Neural cell (in vitro differentiated cells): ENCODE results near the gene GNLY. TPM values are rescaled to one million over a fixed set of nuclear protein-coding genes. Genes with fewer than 3 reads are reported as not detected.

Source experiments
- H2AFZ ChIP-seq: fragments of 200-600, 300-800 bp; sonication (generic), shearing (Covaris generic); 2 replicates; pipeline ENCODE4 v1.6.0; 2014; ENCODE audit warnings: low read depth, mild to moderate bottlenecking, antibody characterized with exemption, low read length, moderate library complexity
- H3F3A ChIP-seq: fragments of 200-600 bp; shearing (Covaris generic); 2 replicates; pipeline ENCODE4 v1.6.1; 2016; ENCODE audit warnings: mild to moderate bottlenecking, moderate library complexity, mixed read lengths, antibody characterized with exemption, low read length; ENCODE audit not compliant: insufficient read depth, poor library complexity, severe bottlenecking
- H3K27ac ChIP-seq: fragments of 200-600, 300-800 bp; sonication (generic), shearing (Covaris generic); 2 replicates; pipeline ENCODE4 v1.5.1; 2014; ENCODE audit warnings: mild to moderate bottlenecking, low read length, moderate library complexity
- H3K27me3 ChIP-seq: fragments of 300-800, 200-600 bp; sonication (generic), shearing (Covaris generic); 2 replicates; pipeline ENCODE4 v1.6.0; 2014; ENCODE audit warnings: mild to moderate bottlenecking, low read depth, low read length, moderate library complexity; ENCODE audit not compliant: insufficient read depth
- H3K36me3 ChIP-seq: fragments of 300-800, 200-600 bp; sonication (generic), shearing (Covaris generic); 2 replicates; pipeline ENCODE4 v1.5.1; 2014; ENCODE audit warnings: mild to moderate bottlenecking, antibody characterized with exemption, low read length, moderate library complexity; ENCODE audit not compliant: insufficient read depth
- H3K4me2 ChIP-seq: fragments of 300-800, 200-600 bp; sonication (generic), shearing (Covaris generic); 2 replicates; pipeline ENCODE4 v1.6.0; 2014; ENCODE audit warnings: mild to moderate bottlenecking, low read length
- H3K4me3 ChIP-seq: fragments of 300-800, 200-600 bp; sonication (generic), shearing (Covaris generic); 2 replicates; pipeline ENCODE4 v1.5.1; 2014; ENCODE audit warnings: mild to moderate bottlenecking, low read length, moderate library complexity
- H3K79me2 ChIP-seq: fragments of 200-600 bp; shearing (Covaris generic); replicated peaks from 2 replicates; pipeline ENCODE4 v1.6.0; 2014; ENCODE audit warnings: mild to moderate bottlenecking, low read length, moderate library complexity; ENCODE audit not compliant: insufficient read depth
- H3K9ac ChIP-seq: fragments of 300-800, 200-600 bp; sonication (generic), shearing (Covaris generic); 2 replicates; pipeline ENCODE4 v1.6.1; 2016; ENCODE audit warnings: mild to moderate bottlenecking, low read length, mixed read lengths
- H3K9me2 ChIP-seq: fragments of 200-600 bp; shearing (Covaris generic); 2 replicates; pipeline ENCODE4 v1.6.1; 2016; ENCODE audit warnings: mild to moderate bottlenecking, low read length, mixed read lengths; ENCODE audit not compliant: insufficient read depth
- H3K9me3 ChIP-seq: fragments of 200-600, 300-800 bp; sonication (generic), shearing (Covaris generic); 2 replicates; pipeline ENCODE4 v1.6.1; 2016; ENCODE audit warnings: mild to moderate bottlenecking, mixed run types, low read length, moderate library complexity, mixed read lengths
- H4K20me1 ChIP-seq: fragments of 200-600 bp; shearing (Covaris generic); 2 replicates; pipeline ENCODE4 v1.6.1; 2016; ENCODE audit warnings: mild to moderate bottlenecking, mixed run types; ENCODE audit not compliant: insufficient read depth
- EP300 ChIP-seq: fragments of 450-650 bp; conservative IDR thresholded peaks from 2 replicates; pipeline ENCODE4 v1.6.1; 2014; ENCODE audit warnings: antibody characterized with exemption, mild to moderate bottlenecking, moderate library complexity; ENCODE audit not compliant: poor library complexity, severe bottlenecking
- EZH2 ChIP-seq: fragments of 200-600, 300-800 bp; shearing (Covaris generic), sonication (generic); IDR thresholded peaks from 2 replicates; pipeline ENCODE4 v1.6.1; 2014; ENCODE audit warnings: antibody characterized with exemption, low read length, borderline replicate concordance, mild to moderate bottlenecking; ENCODE audit not compliant: insufficient read depth, poor library complexity, severe bottlenecking
- MXI1 ChIP-seq: fragments of 450-650 bp; conservative IDR thresholded peaks from 2 replicates; pipeline ENCODE4 v1.6.1; 2014; ENCODE audit warnings: antibody characterized with exemption, mild to moderate bottlenecking; ENCODE audit not compliant: poor library complexity, severe bottlenecking
- POLR2AphosphoS5 ChIP-seq: IDR thresholded peaks from 2 replicates; pipeline ENCODE4 v1.6.1; 2012
- RAD21 ChIP-seq: fragments of 450-650 bp; conservative IDR thresholded peaks from 2 replicates; pipeline ENCODE4 v1.6.1; 2014; ENCODE audit warnings: antibody characterized with exemption, mild to moderate bottlenecking, moderate library complexity
- SMC3 ChIP-seq: fragments of 450-650 bp; conservative IDR thresholded peaks from 2 replicates; pipeline ENCODE4 v1.6.1; 2014; ENCODE audit warnings: antibody characterized with exemption, mild to moderate bottlenecking, moderate library complexity; ENCODE audit not compliant: poor library complexity
- TAF1 ChIP-seq: IDR thresholded peaks from 2 replicates; pipeline ENCODE4 v1.6.1; 2012; ENCODE audit warnings: low read depth
- polyA plus RNA-seq: library from polyadenylated mRNA; depleted of rRNA; stranded (reverse); fragments of >200 nt; gene quantifications from 2 replicates; pipeline ENCODE4 v1.2.3, GENCODE V29; 2014
- small RNA-seq, 3 experiments: library from RNA; depleted of rRNA; stranded (forward); fragments of <200 nt; gene quantifications; one replicate each; pipeline ENCODE3, GENCODE V24; 2012
- TF ChIP-seq, protein P1 (sequence below): IDR thresholded peaks from 2 replicates; pipeline ENCODE4 v1.6.1; 2012; ENCODE audit warnings: borderline replicate concordance
- TF ChIP-seq, protein P2 (sequence below): fragments of 450-650 bp; IDR thresholded peaks from 2 replicates; pipeline ENCODE4 v1.5.1; 2014; ENCODE audit warnings: antibody characterized with exemption, mild to moderate bottlenecking, moderate library complexity; ENCODE audit not compliant: poor library complexity, severe bottlenecking

GNLY gene
- polyA plus RNA-seq, 1 donor from 2014 or later: not detected

DNA sequence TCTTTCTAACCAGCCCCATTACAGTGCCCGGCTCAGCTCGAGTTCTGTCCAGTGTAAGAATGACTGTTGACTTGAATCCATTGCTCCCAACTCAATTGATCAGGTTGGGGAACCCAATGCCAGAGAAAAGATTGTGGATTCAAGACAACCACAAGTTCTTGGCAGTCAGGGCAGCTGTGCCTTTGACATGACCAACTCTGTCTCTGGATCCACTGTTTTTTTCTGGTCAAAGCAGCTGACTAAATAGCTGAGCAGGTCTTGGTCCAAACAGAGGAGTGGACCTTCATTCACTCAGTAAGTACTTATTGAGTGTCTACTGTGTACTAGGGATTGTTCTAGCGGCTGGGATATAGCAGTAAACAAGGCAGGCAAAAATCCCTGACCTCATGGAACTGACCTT lies 53.3 kb downstream of the GNLY start:
- H3K79me2 ChIP-seq: no peaks in the 10 kb centered on the region
- no peaks in the 10 kb centered on the region for H3K36me3 ChIP-seq
- no peak overlapping the region for H3K4me2 ChIP-seq
- H3K27ac ChIP-seq: no peak overlapping the region
- H3K9me3 ChIP-seq: no peaks in the 10 kb centered on the region
- H3K9me2 ChIP-seq: no peaks in the 10 kb centered on the region
- H3F3A ChIP-seq: no peaks in the 10 kb centered on the region
- H3K4me3 ChIP-seq: no peak overlapping the region
- no peak overlapping the region for H3K9ac ChIP-seq
- H2AFZ ChIP-seq: no peak overlapping the region
- no peaks in the 10 kb centered on the region for H4K20me1 ChIP-seq
- H3K27me3 ChIP-seq: no peaks in the 10 kb centered on the region
- no peak for TF ChIP-seq POLR2AphosphoS5

DNA sequence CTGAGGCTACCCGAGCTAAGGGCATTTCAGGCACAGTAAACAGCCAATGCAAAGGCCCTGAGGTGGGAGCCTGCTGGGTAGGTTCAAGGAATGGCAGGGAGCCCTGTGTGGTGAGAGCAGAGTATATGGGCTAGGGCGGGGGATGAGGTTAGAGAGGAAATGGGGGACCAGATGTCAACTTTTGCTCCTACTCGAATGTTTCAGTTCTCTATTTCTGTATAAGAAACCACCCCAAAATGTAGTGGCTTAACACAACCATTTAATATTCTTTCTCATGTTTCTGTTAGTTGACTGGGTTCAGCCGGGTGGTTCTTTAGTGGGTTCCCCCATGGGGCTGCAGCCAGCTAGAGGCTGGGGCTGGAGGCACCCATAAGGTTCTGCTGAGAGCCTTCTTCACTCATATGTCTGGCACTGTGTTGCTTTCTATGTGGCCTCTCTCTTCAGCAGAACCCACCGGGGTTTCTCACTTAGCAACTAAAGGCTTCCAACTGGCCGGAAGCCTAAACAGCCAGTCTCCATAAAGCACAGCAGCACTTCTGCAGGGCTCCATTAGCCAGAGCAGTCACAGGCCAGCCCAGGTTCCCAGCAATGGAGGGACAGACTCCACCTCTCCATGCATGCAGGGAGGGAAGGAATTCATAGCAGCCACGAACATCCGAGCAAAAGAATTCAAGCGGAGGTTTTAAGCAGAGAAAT lies 54.0 kb downstream of the GNLY start:
- Histone ChIP-seq H2AFZ (no peak overlapping the region), H3K79me2 (no peaks in the 10 kb centered on the region), H3K36me3 (no peaks in the 10 kb centered on the region), H3K27me3 (peaks cover 7% of the 10 kb centered on the region), H3K9ac (no peak overlapping the region), H4K20me1 (no peaks in the 10 kb centered on the region), H3K4me3 (no peak overlapping the region), H3K9me2 (no peaks in the 10 kb centered on the region), H3F3A (no peaks in the 10 kb centered on the region), H3K27ac (no peak overlapping the region), H3K4me2 (no peak overlapping the region), H3K9me3 (no peaks in the 10 kb centered on the region)
- TF ChIP-seq RAD21: no peak
- no peak for TF ChIP-seq MXI1
- no peak for TF ChIP-seq SMC3
- TF ChIP-seq, protein P1, sequence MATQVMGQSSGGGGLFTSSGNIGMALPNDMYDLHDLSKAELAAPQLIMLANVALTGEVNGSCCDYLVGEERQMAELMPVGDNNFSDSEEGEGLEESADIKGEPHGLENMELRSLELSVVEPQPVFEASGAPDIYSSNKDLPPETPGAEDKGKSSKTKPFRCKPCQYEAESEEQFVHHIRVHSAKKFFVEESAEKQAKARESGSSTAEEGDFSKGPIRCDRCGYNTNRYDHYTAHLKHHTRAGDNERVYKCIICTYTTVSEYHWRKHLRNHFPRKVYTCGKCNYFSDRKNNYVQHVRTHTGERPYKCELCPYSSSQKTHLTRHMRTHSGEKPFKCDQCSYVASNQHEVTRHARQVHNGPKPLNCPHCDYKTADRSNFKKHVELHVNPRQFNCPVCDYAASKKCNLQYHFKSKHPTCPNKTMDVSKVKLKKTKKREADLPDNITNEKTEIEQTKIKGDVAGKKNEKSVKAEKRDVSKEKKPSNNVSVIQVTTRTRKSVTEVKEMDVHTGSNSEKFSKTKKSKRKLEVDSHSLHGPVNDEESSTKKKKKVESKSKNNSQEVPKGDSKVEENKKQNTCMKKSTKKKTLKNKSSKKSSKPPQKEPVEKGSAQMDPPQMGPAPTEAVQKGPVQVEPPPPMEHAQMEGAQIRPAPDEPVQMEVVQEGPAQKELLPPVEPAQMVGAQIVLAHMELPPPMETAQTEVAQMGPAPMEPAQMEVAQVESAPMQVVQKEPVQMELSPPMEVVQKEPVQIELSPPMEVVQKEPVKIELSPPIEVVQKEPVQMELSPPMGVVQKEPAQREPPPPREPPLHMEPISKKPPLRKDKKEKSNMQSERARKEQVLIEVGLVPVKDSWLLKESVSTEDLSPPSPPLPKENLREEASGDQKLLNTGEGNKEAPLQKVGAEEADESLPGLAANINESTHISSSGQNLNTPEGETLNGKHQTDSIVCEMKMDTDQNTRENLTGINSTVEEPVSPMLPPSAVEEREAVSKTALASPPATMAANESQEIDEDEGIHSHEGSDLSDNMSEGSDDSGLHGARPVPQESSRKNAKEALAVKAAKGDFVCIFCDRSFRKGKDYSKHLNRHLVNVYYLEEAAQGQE: no peak
- no peak for TF ChIP-seq EP300
- no peak for TF ChIP-seq EZH2
- TF ChIP-seq POLR2AphosphoS5: no peak
- TF ChIP-seq TAF1: no peak
- TF ChIP-seq, protein P2, sequence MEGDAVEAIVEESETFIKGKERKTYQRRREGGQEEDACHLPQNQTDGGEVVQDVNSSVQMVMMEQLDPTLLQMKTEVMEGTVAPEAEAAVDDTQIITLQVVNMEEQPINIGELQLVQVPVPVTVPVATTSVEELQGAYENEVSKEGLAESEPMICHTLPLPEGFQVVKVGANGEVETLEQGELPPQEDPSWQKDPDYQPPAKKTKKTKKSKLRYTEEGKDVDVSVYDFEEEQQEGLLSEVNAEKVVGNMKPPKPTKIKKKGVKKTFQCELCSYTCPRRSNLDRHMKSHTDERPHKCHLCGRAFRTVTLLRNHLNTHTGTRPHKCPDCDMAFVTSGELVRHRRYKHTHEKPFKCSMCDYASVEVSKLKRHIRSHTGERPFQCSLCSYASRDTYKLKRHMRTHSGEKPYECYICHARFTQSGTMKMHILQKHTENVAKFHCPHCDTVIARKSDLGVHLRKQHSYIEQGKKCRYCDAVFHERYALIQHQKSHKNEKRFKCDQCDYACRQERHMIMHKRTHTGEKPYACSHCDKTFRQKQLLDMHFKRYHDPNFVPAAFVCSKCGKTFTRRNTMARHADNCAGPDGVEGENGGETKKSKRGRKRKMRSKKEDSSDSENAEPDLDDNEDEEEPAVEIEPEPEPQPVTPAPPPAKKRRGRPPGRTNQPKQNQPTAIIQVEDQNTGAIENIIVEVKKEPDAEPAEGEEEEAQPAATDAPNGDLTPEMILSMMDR: no peak

Small RNA genes within 50 kb of the gene (small RNA-seq; reads per million reads assigned to genes)
- gene RNU1-38P: 0 to 14.7 (median 0.65) reads per million in 3 experiments

Other genes starting within 250 kb of the GNLY start
- gene MAT2A, start 155.2 kb upstream of the GNLY start, polyA plus RNA-seq: 230 and 233 TPM in 2 replicates
- gene GGCX, start 132.9 kb upstream of the GNLY start, polyA plus RNA-seq: 33.9 and 41.4 TPM in 2 replicates
- gene VAMP8, start 116.8 kb upstream of the GNLY start, polyA plus RNA-seq: not detected in 2 replicates
- gene VAMP5, start 109.9 kb upstream of the GNLY start, polyA plus RNA-seq: not detected in 2 replicates
- 296 and 330 TPM in 2 replicates for gene RNF181, start 98.6 kb upstream of the GNLY start, polyA plus RNA-seq
- 8.4 and 9.4 TPM in 2 replicates for gene TMEM150A, start 91.7 kb upstream of the GNLY start, polyA plus RNA-seq
- 28.0 and 42.6 TPM in 2 replicates for gene C2orf68, start 82.3 kb upstream of the GNLY start, polyA plus RNA-seq
- 77.6 and 89.9 TPM in 2 replicates for gene USP39, start 78.2 kb upstream of the GNLY start, polyA plus RNA-seq
- gene SFTPB, start 26.2 kb upstream of the GNLY start, polyA plus RNA-seq: not detected in 2 replicates
- 0.92 and 1.6 TPM in 2 replicates for gene ATOH8, start 59.6 kb downstream of the GNLY start, polyA plus RNA-seq
- gene ST3GAL5, start 194.6 kb downstream of the GNLY start, polyA plus RNA-seq: 55.6 and 58.1 TPM in 2 replicates